Activated CD8-positive, alpha-beta memory T cell treated with anti-CD3 and anti-CD28 coated beads, Interleukin-2, amount 10 ng/mL, durations not matched to agents 7 days and 5 days (primary cell): Measurements from ENCODE around the gene ZNF765. TPM values are rescaled to one million over a fixed set of nuclear protein-coding genes. Genes with fewer than 3 reads are reported as not detected.
"Not testable (repeated sequence)": the region's sequence is repeated elsewhere in the genome, so short reads cannot be mapped to it uniquely, and the experiment has no call there.

ENCODE experiments used
- ATAC-seq: fragments of 150-1000 bp; cut with Tn5 transposase; one replicate; pipeline ENCODE4 v1.10.0; 2021; ENCODE audit warnings: moderate library complexity
- CTCF ChIA-PET: fragments of 350-600 bp; sonication (Branson Sonifier 250); formaldehyde crosslinking; loops from one replicate; lab custom pipeline; 2021; ENCODE audit warnings: antibody characterized with exemption; lab: Charles Lee
- DNase-seq: peaks from one replicate; pipeline ENCODE4 v3.0.0-alpha.2; 2020
- H3K27ac Mint-ChIP-seq: one replicate; pipeline ENCODE4 v1.8.0; 2021; ENCODE audit warnings: mild to moderate bottlenecking, mixed read lengths
- H3K27me3 Mint-ChIP-seq: one replicate; pipeline ENCODE4 v1.8.0; 2021; ENCODE audit warnings: mixed read lengths
- H3K36me3 Mint-ChIP-seq: one replicate; pipeline ENCODE4 v1.8.0; 2021; ENCODE audit warnings: mild to moderate bottlenecking, mixed read lengths
- H3K4me1 Mint-ChIP-seq: one replicate; pipeline ENCODE4 v1.8.0; 2021; ENCODE audit warnings: mixed read lengths
- H3K4me3 Mint-ChIP-seq: one replicate; pipeline ENCODE4 v1.8.0; 2021; ENCODE audit warnings: mild to moderate bottlenecking, moderate library complexity, mixed read lengths
- H3K9me3 Mint-ChIP-seq: one replicate; pipeline ENCODE4 v1.8.0; 2022; ENCODE audit warnings: low read depth, mixed read lengths
- total RNA-seq, 2 experiments: library from RNA; stranded (reverse); gene quantifications; one replicate each; pipeline ENCODE4 v1.2.3, GENCODE V29; 2021

The ZNF765 gene
- total RNA-seq, 2 experiments from 2014 or later, result 12.4 to 14.2 TPM

- H3K4me1 Mint-ChIP-seq, result peaks cover 17% of the 10 kb centered on the region
- peaks cover 11% of the 10 kb centered on the region for H3K9me3 Mint-ChIP-seq
- DNase-seq (no peak), ATAC-seq (no peak)
- H3K27ac Mint-ChIP-seq, result no peak overlapping the region
- no peak overlapping the region for H3K4me3 Mint-ChIP-seq
- CTCF ChIA-PET, result no interaction called here
- H3K36me3 Mint-ChIP-seq, result peaks cover 56% of the 10 kb centered on the region
- H3K27me3 Mint-ChIP-seq, result no peaks in the 10 kb centered on the region
Observed at GRCh38 chr19:53471916-53472315, 77.0 kb downstream of the ZNF765 start.

- H3K27me3 Mint-ChIP-seq, ATAC-seq, H3K4me1 Mint-ChIP-seq, DNase-seq, H3K4me3 Mint-ChIP-seq, H3K27ac Mint-ChIP-seq, CTCF ChIA-PET: not testable (repeated sequence)
- Mint-ChIP-seq H3K36me3 (peaks cover 82% of the 10 kb centered on the region), H3K9me3 (peaks cover 19% of the 10 kb centered on the region)
Observed at GRCh38 chr19:53474832-53475231, 79.9 kb downstream of the ZNF765 start.

DNA sequence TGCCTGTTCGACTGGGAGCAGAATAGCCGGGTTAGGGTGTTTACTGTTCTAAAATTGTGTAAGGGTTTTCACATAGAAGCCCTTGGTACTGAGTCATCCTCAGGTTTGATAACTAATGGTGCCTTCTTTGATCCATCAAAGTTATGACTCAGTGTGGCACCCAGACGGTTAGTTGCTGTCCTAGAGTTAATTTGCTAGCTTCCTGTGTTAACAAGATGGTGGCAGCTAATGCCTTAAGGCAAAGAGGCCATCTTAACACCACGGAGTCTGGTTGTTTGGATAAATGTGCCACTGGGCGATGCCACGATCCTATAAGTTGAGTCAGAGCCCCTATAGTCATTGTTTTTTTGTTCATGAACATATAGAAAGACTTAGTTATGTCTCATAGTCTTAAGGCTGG is 80.5 kb downstream of the ZNF765 start:
- H3K4me1 Mint-ChIP-seq, H3K27ac Mint-ChIP-seq, CTCF ChIA-PET, ATAC-seq, DNase-seq, H3K27me3 Mint-ChIP-seq, H3K4me3 Mint-ChIP-seq: not testable (repeated sequence)
- Mint-ChIP-seq H3K36me3 (peaks cover 86% of the 10 kb centered on the region), H3K9me3 (peaks cover 19% of the 10 kb centered on the region)

Other genes starting within 250 kb of the ZNF765 start
- 10 to 100 TPM in 1 of 2 experiments, 1 to 10 TPM in 1; 6.1 to 11.0 TPM for gene ZNF347, start 236.1 kb upstream of the ZNF765 start, total RNA-seq
- 1 to 10 TPM; 2.9 to 6.0 TPM for gene ZNF665, start 201.8 kb upstream of the ZNF765 start, total RNA-seq
- gene ZNF677, start 140.3 kb upstream of the ZNF765 start, total RNA-seq, result 1 to 10 TPM; 4.5 to 6.1 TPM
- gene VN1R2, start 136.9 kb upstream of the ZNF765 start, total RNA-seq, result not detected
- gene VN1R4, start 127.4 kb upstream of the ZNF765 start, total RNA-seq, result not detected
- gene ZNF845, start 61.4 kb upstream of the ZNF765 start, total RNA-seq, result 1 to 10 TPM; 8.0 to 9.9 TPM
- 10 to 100 TPM; 13.6 to 17.9 TPM for gene ZNF525, start 29.4 kb upstream of the ZNF765 start, total RNA-seq
- gene ZNF761, start 36.8 kb downstream of the ZNF765 start, total RNA-seq, result 10 to 100 TPM; 11.2 to 12.6 TPM
- gene ZNF813, start 72.6 kb downstream of the ZNF765 start, total RNA-seq, result 1 to 10 TPM; 5.5 TPM
- gene ZNF331, start 143.0 kb downstream of the ZNF765 start, total RNA-seq, result 10 to 100 TPM; 16.6 to 26.5 TPM
- gene DPRX, start 236.8 kb downstream of the ZNF765 start, total RNA-seq, result not detected